Measurements from ENCODE around the gene CARD10. TPM values are rescaled to one million over a fixed set of nuclear protein-coding genes. Genes with fewer than 3 reads are reported as not detected.

CARD10 gene
- total RNA-seq, 4 donors from 2014 or later, result 6.0 to 15.3 (median 8.8) TPM

DNA sequence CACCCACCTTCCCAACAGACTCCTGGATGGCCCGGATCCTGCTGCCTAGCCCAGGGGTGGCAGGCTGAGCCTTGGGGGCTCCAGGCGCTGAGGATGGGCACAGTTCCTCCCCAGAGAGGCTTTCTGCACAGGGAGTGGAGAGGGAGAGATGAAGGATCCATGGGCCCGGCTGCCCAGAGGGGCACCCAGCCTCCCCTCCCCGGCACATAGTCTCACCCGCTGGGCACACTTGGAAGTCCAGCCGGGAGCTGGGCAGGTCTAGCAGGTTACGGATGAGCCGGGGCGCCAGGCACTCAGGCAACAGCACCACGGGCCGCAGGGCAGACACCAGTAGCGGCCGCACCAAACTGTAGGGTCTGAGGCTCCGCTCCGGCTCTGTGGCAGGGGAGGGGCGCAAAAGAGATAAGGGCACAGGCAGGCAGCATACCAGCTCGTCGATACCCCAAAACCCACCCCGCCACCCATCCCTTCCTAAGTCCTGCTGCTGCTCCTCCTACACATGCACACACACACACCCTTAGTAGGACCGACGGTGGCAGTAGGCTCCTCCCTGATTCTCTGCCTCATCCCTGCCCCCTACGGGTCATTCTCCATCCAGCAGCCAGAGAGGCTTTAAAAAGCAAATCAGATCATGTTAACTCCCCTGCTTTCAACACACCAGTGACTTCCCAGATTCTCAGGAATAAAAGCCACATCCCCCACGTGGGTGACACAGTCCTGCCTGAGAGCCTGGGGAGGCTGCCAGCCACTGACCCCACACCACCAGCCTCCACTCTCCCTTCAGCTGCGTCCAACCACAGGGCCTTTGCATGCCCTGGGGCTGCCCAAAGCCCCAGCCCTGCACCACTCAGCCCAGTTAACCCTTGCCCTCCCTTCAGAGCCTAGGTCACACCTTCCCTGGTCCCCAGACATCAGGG is 26.5 kb downstream of the CARD10 start:
- no peaks in the 10 kb centered on the region for H3K9me3 ChIP-seq
- TF ChIP-seq, protein P1, sequence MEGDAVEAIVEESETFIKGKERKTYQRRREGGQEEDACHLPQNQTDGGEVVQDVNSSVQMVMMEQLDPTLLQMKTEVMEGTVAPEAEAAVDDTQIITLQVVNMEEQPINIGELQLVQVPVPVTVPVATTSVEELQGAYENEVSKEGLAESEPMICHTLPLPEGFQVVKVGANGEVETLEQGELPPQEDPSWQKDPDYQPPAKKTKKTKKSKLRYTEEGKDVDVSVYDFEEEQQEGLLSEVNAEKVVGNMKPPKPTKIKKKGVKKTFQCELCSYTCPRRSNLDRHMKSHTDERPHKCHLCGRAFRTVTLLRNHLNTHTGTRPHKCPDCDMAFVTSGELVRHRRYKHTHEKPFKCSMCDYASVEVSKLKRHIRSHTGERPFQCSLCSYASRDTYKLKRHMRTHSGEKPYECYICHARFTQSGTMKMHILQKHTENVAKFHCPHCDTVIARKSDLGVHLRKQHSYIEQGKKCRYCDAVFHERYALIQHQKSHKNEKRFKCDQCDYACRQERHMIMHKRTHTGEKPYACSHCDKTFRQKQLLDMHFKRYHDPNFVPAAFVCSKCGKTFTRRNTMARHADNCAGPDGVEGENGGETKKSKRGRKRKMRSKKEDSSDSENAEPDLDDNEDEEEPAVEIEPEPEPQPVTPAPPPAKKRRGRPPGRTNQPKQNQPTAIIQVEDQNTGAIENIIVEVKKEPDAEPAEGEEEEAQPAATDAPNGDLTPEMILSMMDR (IDR thresholded peaks at IDR 0.05), result peak in 1 of 3 experiments; percentile 17
- TF ChIP-seq POLR2AphosphoS5 (IDR thresholded peaks at IDR 0.05), result no peak
- H3K36me3 ChIP-seq, result peaks cover 0 to 46% (median 23%) of the 10 kb centered on the region in 4 donors
- peaks cover 0 to 4% (median 0%) of the 10 kb centered on the region in 4 donors for H3K4me1 ChIP-seq
- H3K27ac ChIP-seq (replicated peaks in 1 of 4), result no peak overlapping the region
- H3K27me3 ChIP-seq, result peaks cover 0 to 79% (median 2%) of the 10 kb centered on the region in 4 donors
- no peak overlapping the region for H3K4me3 ChIP-seq
- 49% methylated on average over 9 of the region's 24 CpGs for WGBS
- DNase-seq (ENCODE audit: extremely low spot score), result no peak
- intact Hi-C loops (cut with DNase I), result no loop called here

DNA sequence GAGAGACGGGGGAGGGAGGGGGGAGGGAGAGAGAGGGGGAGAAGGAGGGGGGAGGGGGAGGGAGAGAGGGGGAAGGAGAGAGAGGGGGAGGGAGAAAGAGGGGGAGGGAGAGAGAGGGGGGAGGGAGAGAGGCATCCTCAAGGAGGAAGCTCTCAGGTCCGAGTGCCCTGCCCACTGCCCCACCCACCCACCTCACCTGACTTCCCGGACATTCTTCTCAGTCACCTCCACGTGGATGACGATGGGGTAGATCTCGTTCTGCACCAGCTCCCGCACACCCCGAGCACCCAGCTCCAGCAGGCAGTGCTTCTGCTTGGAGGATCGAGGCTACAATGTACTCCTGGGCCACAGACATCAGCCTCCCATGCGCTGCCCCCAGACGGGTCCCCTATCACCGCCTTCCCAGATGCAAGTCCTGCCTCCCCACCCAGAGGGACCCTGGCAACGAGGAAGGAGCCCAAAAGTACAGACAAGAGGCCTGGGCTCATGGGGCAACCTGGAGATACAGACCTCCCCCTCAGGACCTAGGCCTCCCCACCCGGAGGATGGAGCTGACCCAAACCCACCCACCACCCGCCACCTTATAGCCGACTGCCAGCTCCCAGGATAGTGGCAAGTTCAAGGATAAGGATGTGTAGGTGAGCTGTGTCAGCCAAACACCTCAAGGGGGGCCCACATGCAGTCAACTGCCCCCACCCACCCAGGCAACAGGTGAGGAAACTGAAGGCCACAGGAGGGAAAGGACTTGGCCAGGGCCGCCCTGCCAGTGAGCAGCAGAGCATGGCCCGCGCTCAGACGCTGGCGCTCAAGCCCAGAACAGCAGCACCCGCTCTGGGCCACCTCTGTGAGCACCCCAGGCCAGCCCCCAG is 27.4 kb downstream of the CARD10 start:
- peaks cover 3 to 8% (median 5%) of the 10 kb centered on the region in 4 donors for H3K4me1 ChIP-seq
- WGBS, result 82% methylated on average over 15 of the region's 22 CpGs
- H3K36me3 ChIP-seq, result peaks cover 0 to 43% (median 23%) of the 10 kb centered on the region in 4 donors
- intact Hi-C loops (cut with DNase I), result no loop called here
- H3K9me3 ChIP-seq, result no peaks in the 10 kb centered on the region
- no peak overlapping the region for H3K4me3 ChIP-seq
- no peak overlapping the region for H3K27ac ChIP-seq (replicated peaks in 1 of 4)
- H3K27me3 ChIP-seq, result peaks cover 0 to 80% (median 2%) of the 10 kb centered on the region in 4 donors
- DNase-seq (ENCODE audit: extremely low spot score), result no peak
- TF ChIP-seq, protein P1 (IDR thresholded peaks at IDR 0.05), result no peak
- TF ChIP-seq POLR2AphosphoS5 (IDR thresholded peaks at IDR 0.05) (no peak), POLR2A (IDR thresholded peaks at IDR 0.05; ENCODE audit: low read depth) (no peak), EP300 (IDR thresholded peaks at IDR 0.05) (no peak)

DNA sequence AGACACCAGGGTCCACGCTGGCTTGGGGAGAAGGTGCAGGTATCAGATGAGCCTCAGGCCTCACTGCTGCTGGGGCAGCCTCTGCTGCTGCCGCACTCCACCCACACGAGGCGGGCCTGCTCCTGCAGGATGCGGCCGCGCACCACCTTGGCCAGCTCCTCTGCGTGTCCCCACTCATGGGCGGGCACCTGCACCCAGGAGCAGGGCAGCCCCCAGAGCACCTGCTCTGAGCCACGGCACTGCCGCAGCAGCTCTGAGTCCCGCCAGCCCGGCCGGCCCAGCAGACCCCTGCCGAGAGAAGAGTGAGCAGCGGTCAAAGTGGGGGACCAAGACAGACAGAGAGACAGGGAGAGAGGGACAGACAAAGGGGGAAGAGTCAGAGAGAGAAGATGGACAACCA is 28.1 kb downstream of the CARD10 start:
- Histone ChIP-seq H3K27ac (replicated peaks in 1 of 4) (no peak overlapping the region), H3K9me3 (no peaks in the 10 kb centered on the region), H3K4me1 (peaks cover 10 to 13% (median 12%) of the 10 kb centered on the region in 4 donors), H3K36me3 (peaks cover 0 to 38% (median 23%) of the 10 kb centered on the region in 4 donors), H3K27me3 (peaks cover 0 to 79% (median 2%) of the 10 kb centered on the region in 4 donors), H3K4me3 (no peak overlapping the region)
- 89% methylated on average over 16 of the region's 16 CpGs for WGBS
- TF ChIP-seq EP300 (IDR thresholded peaks at IDR 0.05) (no peak), POLR2A (IDR thresholded peaks at IDR 0.05; ENCODE audit: low read depth) (no peak), POLR2AphosphoS5 (IDR thresholded peaks at IDR 0.05) (no peak)
- TF ChIP-seq, protein P1 (IDR thresholded peaks at IDR 0.05), result no peak
- intact Hi-C loops (cut with DNase I), result no loop called here
- DNase-seq (ENCODE audit: extremely low spot score), result no peak

DNA sequence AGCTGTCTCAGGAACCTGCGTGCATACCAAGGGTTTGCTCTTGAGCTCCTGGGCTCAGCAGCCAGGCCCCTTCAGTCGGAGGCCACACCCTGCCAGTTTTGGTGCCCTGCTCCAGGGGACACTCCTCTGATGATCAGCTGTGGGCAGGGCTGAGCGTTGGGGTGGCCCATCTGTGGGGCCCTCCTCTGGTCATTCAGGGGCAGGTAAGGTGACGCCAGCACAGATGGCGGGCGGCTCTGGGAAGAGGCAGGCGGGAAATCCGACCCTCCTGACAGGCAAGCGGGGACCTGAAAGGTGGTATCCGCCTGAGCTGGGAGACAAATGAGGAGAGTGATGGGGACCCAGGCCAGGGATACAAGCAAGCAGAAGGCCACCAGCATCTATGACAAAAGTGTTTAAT is 29.2 kb downstream of the CARD10 start:
- Histone ChIP-seq H3K27ac (replicated peaks in 1 of 4) (no peak overlapping the region), H3K4me3 (no peak overlapping the region), H3K27me3 (peaks cover 0 to 79% (median 2%) of the 10 kb centered on the region in 4 donors), H3K36me3 (peaks cover 0 to 27% (median 18%) of the 10 kb centered on the region in 4 donors), H3K4me1 (peaks cover 12 to 18% (median 14%) of the 10 kb centered on the region in 4 donors), H3K9me3 (no peaks in the 10 kb centered on the region)
- 93% methylated on average over 9 of the region's 10 CpGs for WGBS
- intact Hi-C loops (cut with DNase I), result no loop called here
- DNase-seq (ENCODE audit: extremely low spot score), result no peak
- TF ChIP-seq EP300 (IDR thresholded peaks at IDR 0.05) (no peak), POLR2A (IDR thresholded peaks at IDR 0.05; ENCODE audit: low read depth) (no peak), POLR2AphosphoS5 (IDR thresholded peaks at IDR 0.05) (no peak)
- TF ChIP-seq, protein P1 (IDR thresholded peaks at IDR 0.05), result no peak

Data from esophagus muscularis mucosa (tissue), 4 donors.